Stimulated activated CD8-positive, alpha-beta memory T cell treated with anti-CD3 and anti-CD28 coated beads, Interleukin-15, amount 100 ng/mL, for 24 hours (primary cell): ENCODE results near the gene UNC13B.
"Not testable (repeated sequence)": the region's sequence is repeated elsewhere in the genome, so short reads cannot be mapped to it uniquely, and the experiment has no call there.

ENCODE experiments used
- DNase-seq: peaks from one replicate; pipeline ENCODE4 v3.0.0-alpha.2; 2020; ENCODE audit warnings: low read depth

Gene UNC13B

GRCh38 chr9:35161713-35162604 lies at the start of gene UNC13B:
UNC13B (plus strand) TSS chr9:35162009; CDS start chr9:35162284, 275 bp downstream.
- peak; percentile 53 for DNase-seq

GRCh38 chr9:35112257-35113020 lies 49.4 kb upstream of the UNC13B start:
- DNase-seq: no peak

GRCh38 chr9:35114113-35114839 lies 47.5 kb upstream of the UNC13B start:
- DNase-seq: no peak

GRCh38 chr9:35114840-35115628 lies 46.8 kb upstream of the UNC13B start:
- DNase-seq: no peak

- DNase-seq: peak; percentile 83
These were observed 45.9 kb upstream of the UNC13B start, which contains the start of gene ATOSB for GRCh38 chr9:35115680-35116538. ATOSB (minus strand) TSS chr9:35115862; CDS start chr9:35108274, 7,588 bp downstream.

- no peak for DNase-seq
These were observed 45.3 kb upstream of the UNC13B start for GRCh38 chr9:35116539-35116897.

- DNase-seq: peak; percentile 45
These were observed 44.8 kb upstream of the UNC13B start for GRCh38 chr9:35116898-35117551.

- no peak for DNase-seq
These were observed 26.9 kb upstream of the UNC13B start for GRCh38 chr9:35134920-35135319.

GRCh38 chr9:35135988-35136387 lies 25.8 kb upstream of the UNC13B start:
- DNase-seq: no peak

- DNase-seq: no peak
These were observed 24.9 kb upstream of the UNC13B start for GRCh38 chr9:35136866-35137265.

- no peak for DNase-seq
These were observed 21.7 kb upstream of the UNC13B start for GRCh38 chr9:35140093-35140492.

GRCh38 chr9:35142037-35142436 lies 19.8 kb upstream of the UNC13B start:
- no peak for DNase-seq

GRCh38 chr9:35147941-35148563 lies 13.8 kb upstream of the UNC13B start:
- not testable (repeated sequence) for DNase-seq

GRCh38 chr9:35152926-35153325 lies 8.9 kb upstream of the UNC13B start:
- no peak for DNase-seq

- DNase-seq: no peak
These were observed 5.0 kb upstream of the UNC13B start for GRCh38 chr9:35156781-35157180.

GRCh38 chr9:35157836-35158235 lies 4.0 kb upstream of the UNC13B start:
- DNase-seq: not testable (repeated sequence)

GRCh38 chr9:35158501-35159280 lies 3.1 kb upstream of the UNC13B start:
- no peak for DNase-seq

- DNase-seq: no peak
These were observed 951 bp downstream of the UNC13B start for GRCh38 chr9:35162605-35163315.
